Measurements from ENCODE around the gene GNB1. TPM values are rescaled to one million over a fixed set of nuclear protein-coding genes. Genes with fewer than 3 reads are reported as not detected.

The GNB1 gene
- total and polyA plus RNA-seq, 12 donors = 64.9 to 228 (median 168) TPM

DNA sequence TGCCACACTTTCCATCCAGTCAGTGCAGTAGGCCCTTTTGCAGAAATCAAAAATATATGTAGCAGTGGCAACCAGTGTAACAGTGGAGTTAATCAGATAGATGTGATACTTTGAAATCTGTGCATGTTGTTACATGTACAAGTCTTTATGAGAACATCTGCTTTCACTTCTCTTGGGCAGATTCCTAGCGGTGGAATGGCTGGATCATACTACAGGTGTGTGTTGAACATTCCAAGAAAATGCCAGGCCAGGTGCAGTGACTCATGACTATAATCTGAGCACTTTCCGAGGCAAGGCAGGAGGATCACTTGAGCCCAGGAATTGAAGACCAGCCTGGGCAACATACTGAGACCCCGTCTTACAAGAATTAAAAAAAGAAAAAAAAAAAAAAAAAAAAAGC is 55.3 kb downstream of the GNB1 start:
- Histone ChIP-seq H3K27me3 (no peaks in the 10 kb centered on the region), H3K36me3 (peaks cover 0 to 72% (median 0%) of the 10 kb centered on the region in 9 donors), H3K4me3 (no peak overlapping the region), H3K9me3 (no peaks in the 10 kb centered on the region), H3K4me1 (peaks cover 11 to 57% (median 38%) of the 10 kb centered on the region in 9 donors), H3K27ac (no peak overlapping the region)
- no peak for DNase-seq
- TF ChIP-seq, protein P1, sequence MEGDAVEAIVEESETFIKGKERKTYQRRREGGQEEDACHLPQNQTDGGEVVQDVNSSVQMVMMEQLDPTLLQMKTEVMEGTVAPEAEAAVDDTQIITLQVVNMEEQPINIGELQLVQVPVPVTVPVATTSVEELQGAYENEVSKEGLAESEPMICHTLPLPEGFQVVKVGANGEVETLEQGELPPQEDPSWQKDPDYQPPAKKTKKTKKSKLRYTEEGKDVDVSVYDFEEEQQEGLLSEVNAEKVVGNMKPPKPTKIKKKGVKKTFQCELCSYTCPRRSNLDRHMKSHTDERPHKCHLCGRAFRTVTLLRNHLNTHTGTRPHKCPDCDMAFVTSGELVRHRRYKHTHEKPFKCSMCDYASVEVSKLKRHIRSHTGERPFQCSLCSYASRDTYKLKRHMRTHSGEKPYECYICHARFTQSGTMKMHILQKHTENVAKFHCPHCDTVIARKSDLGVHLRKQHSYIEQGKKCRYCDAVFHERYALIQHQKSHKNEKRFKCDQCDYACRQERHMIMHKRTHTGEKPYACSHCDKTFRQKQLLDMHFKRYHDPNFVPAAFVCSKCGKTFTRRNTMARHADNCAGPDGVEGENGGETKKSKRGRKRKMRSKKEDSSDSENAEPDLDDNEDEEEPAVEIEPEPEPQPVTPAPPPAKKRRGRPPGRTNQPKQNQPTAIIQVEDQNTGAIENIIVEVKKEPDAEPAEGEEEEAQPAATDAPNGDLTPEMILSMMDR (IDR thresholded peaks at IDR 0.05) = no peak
- intact Hi-C loops (cut with DNase I) = loop anchor here in 2 of 10 donors (10.0 kb wide), 1 partner anchor 49 kb away; no protein-coding TSS in a partner anchor
- WGBS, 2 donors = 93 to 100% methylated on average over 3 of the region's 3 CpGs
- no peak for ATAC-seq

DNA sequence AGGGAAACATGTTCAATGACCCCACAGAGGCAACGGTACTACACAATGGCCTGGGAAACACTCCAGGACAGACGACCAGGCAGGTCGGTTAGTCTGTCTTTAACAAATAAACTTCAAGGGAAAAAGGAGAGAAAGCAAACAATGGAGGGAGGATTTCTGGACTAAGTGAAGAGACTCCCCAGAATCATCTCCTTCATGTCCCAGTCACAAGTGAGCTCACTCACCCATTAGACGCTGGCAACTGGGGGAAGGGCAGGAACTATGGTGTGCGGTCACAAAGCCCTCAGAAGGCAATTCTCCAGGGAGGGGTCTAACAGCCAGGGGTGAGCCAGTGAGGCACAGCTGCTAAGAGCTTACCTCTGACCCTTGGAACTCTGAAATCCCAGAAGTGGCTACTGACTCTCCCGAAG is 57.0 kb downstream of the GNB1 start:
- ATAC-seq = peak in 5 of 8 donors; percentile 15 to 52 (median 39)
- 37 to 44% methylated on average over 6 of the region's 6 CpGs for WGBS, 2 donors

DNA sequence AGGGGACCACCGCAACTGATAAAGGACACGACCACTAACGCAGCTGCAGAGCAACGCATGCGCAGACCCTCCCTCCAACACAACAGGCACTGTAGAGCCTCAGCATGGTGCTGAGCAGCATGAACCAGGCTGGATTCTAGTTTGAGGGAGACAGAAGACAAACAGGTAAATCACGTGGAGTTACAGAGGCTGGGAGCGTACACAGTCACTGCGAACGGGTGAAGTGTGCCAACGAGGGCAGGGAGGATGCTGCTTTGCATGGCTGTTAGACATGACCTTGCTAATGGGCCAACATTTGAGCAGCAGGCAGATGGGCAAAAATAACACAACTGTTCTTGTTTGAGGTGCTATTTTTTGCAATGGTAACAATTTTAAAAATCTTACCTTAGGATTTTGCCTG is 57.4 kb downstream of the GNB1 start:
- intact Hi-C loops (cut with DNase I) = loop anchor here in 2 of 10 donors (10.0 kb wide), 1 partner anchor 51 kb away; no protein-coding TSS in a partner anchor
- DNase-seq = no peak
- Histone ChIP-seq H3K4me1 (peaks cover 11 to 45% (median 28%) of the 10 kb centered on the region in 9 donors), H3K9me3 (no peaks in the 10 kb centered on the region), H3K36me3 (peaks cover 0 to 91% (median 0%) of the 10 kb centered on the region in 9 donors), H3K27ac (peak overlapping the region in 4 of 10 donors; percentile 1 to 45 (median 37)), H3K27me3 (no peaks in the 10 kb centered on the region), H3K4me3 (no peak overlapping the region)
- TF ChIP-seq, protein P1 (IDR thresholded peaks at IDR 0.05) = no peak
- 63 to 65% methylated on average over 10 of the region's 10 CpGs for WGBS, 2 donors
- ATAC-seq = peak in 6 of 8 donors; percentile 45 to 63 (median 56)

More for the DNA sequence above, 57.0 kb downstream of the GNB1 start:
- Histone ChIP-seq H3K4me1 (peaks cover 11 to 47% (median 28%) of the 10 kb centered on the region in 9 donors), H3K9me3 (no peaks in the 10 kb centered on the region), H3K27me3 (no peaks in the 10 kb centered on the region), H3K4me3 (no peak overlapping the region), H3K36me3 (peaks cover 0 to 88% (median 0%) of the 10 kb centered on the region in 9 donors), H3K27ac (peak overlapping the region in 3 of 10 donors; percentile 1 to 45 (median 39))
- TF ChIP-seq, protein P1 (IDR thresholded peaks at IDR 0.05) = no peak
- DNase-seq = no peak
- intact Hi-C loops (cut with DNase I) = loop anchor here in 2 of 10 donors (10.0 kb wide), 1 partner anchor 51 kb away; no protein-coding TSS in a partner anchor

DNA sequence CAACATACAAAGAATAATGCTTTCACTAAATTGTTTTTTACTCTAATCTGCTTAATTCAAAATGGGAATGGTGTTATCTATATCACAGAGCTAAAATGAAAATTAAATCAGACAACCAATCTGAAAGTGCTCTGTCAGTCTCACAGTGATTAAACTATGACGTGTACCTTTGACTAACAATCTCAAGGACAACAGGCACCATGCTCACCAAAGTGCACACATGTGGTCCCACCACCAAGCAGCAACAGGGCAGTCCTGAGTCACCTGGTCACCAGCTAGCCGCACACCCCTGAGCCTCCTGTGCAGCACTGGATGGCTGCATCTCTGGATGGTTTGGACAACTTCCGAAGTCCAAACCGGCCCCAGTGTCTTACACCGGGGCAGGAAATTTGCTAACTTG is 58.1 kb downstream of the GNB1 start:
- TF ChIP-seq, protein P1 (IDR thresholded peaks at IDR 0.05) = no peak
- Histone ChIP-seq H3K27me3 (no peaks in the 10 kb centered on the region), H3K4me3 (no peak overlapping the region), H3K9me3 (no peaks in the 10 kb centered on the region), H3K27ac (peak overlapping the region in 1 of 10 donors; percentile 35), H3K4me1 (peaks cover 11 to 45% (median 28%) of the 10 kb centered on the region in 9 donors), H3K36me3 (peaks cover 0 to 84% (median 0%) of the 10 kb centered on the region in 9 donors)
- peak in 5 of 8 donors; percentile 23 to 53 (median 45) for ATAC-seq
- intact Hi-C loops (cut with DNase I) = loop anchor here in 2 of 10 donors (10.0 kb wide), 1 partner anchor 52 kb away; no protein-coding TSS in a partner anchor
- no peak for DNase-seq
- 67 to 73% methylated on average over 5 of the region's 5 CpGs for WGBS, 2 donors

Data from heart right ventricle (tissue), 16 donors.